ENCODE data around the gene ABCC6. TPM values are rescaled to one million over a fixed set of nuclear protein-coding genes. Genes with fewer than 3 reads are reported as not detected.

The ABCC6 gene
- total RNA-seq, 1 experiment from 2014 or later = 1.1 TPM

DNA sequence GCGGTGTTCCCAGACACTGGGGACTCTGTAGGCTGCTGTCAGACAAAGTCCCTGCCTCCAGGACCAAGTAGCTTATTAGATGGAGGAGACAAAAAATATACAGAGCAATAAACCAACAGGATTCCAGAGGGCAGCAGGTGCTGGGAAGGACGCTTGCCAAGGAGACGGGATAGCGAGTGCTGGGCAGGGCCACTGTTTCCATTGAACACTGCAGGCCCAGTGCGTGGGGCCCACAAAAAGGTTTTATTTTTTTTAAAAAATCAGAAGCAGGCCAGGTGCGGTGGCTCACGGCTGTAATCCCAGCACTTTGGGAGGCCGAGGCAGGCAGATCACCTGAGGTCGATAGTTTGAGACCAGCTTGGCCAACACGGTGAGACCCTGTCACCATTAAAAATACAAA lies 84.2 kb downstream of the ABCC6 start:
- Histone ChIP-seq H3K27me3 (ENCODE audit: insufficient read depth, low read length) (no peaks in the 10 kb centered on the region), H2BK12ac (ENCODE audit: insufficient read length, low read depth, low read length) (no peak overlapping the region), H2AFZ (ENCODE audit: low read length) (no peak overlapping the region), H3K14ac (ENCODE audit: insufficient read depth, low read length) (no peak overlapping the region), H3K18ac (ENCODE audit: insufficient read length, low read depth, low read length) (no peak overlapping the region), H2BK20ac (ENCODE audit: low read depth, low read length, poor library complexity, severe bottlenecking) (no peak overlapping the region), H3K9ac (ENCODE audit: extremely low read depth, insufficient read length, low read length) (no peak overlapping the region), H3T11ph (ENCODE audit: low read length) (no peak overlapping the region), H3K4me1 (ENCODE audit: insufficient read depth, low read length) (no peaks in the 10 kb centered on the region), H4K20me1 (ENCODE audit: control insufficient read depth, insufficient read depth, insufficient read length) (no peaks in the 10 kb centered on the region), H4K91ac (ENCODE audit: insufficient read length, low read depth, low read length) (no peak overlapping the region), H2BK5ac (ENCODE audit: insufficient read length, low read length) (no peak overlapping the region), H3K9me3 (ENCODE audit: control insufficient read depth, low read depth, low read length) (no peaks in the 10 kb centered on the region), H3K4ac (ENCODE audit: low read depth, low read length) (no peak overlapping the region), H4K5ac (ENCODE audit: insufficient read length, low read depth, low read length) (no peak overlapping the region), H3K23me2 (ENCODE audit: insufficient read length, low read depth, low read length, poor library complexity, severe bottlenecking) (no peaks in the 10 kb centered on the region), H3K27ac (ENCODE audit: insufficient read length, low read depth, low read length) (no peak overlapping the region), H4K8ac (replicated peaks; ENCODE audit: insufficient read length, low read depth, low read length) (no peak overlapping the region), H2BK120ac (ENCODE audit: low read depth, low read length, poor library complexity, severe bottlenecking) (no peak overlapping the region), H3K56ac (ENCODE audit: insufficient read length, low read depth, low read length) (no peak overlapping the region), H3K79me1 (ENCODE audit: insufficient read depth, low read depth, low read length, poor library complexity, severe bottlenecking) (no peaks in the 10 kb centered on the region), H3K4me2 (ENCODE audit: insufficient read depth, insufficient read length, low read length) (no peak overlapping the region), H3K79me2 (ENCODE audit: insufficient read depth, low read length) (no peaks in the 10 kb centered on the region), H2AK5ac (ENCODE audit: insufficient read length, low read length) (no peak overlapping the region), H2BK15ac (ENCODE audit: low read depth, low read length) (no peak overlapping the region), H3K23ac (ENCODE audit: insufficient read length, low read depth, low read length) (no peak overlapping the region)
- Mint-ChIP-seq H3K4me1 (peaks cover 10 to 14% of the 10 kb centered on the region in 2 experiments), H3K36me3 (ENCODE audit: insufficient read depth in 1 of 3, low read depth in 3 of 3) (peaks cover 31 to 82% (median 78%) of the 10 kb centered on the region in 3 experiments; a peak in 6 of 7 replicates), H3K27ac (no peak overlapping the region), H3K4me3 (no peak overlapping the region), H3K27me3 (ENCODE audit: low read depth) (no peaks in the 10 kb centered on the region), H3K9me3 (no peaks in the 10 kb centered on the region)
- TF ChIP-seq, protein P1, sequence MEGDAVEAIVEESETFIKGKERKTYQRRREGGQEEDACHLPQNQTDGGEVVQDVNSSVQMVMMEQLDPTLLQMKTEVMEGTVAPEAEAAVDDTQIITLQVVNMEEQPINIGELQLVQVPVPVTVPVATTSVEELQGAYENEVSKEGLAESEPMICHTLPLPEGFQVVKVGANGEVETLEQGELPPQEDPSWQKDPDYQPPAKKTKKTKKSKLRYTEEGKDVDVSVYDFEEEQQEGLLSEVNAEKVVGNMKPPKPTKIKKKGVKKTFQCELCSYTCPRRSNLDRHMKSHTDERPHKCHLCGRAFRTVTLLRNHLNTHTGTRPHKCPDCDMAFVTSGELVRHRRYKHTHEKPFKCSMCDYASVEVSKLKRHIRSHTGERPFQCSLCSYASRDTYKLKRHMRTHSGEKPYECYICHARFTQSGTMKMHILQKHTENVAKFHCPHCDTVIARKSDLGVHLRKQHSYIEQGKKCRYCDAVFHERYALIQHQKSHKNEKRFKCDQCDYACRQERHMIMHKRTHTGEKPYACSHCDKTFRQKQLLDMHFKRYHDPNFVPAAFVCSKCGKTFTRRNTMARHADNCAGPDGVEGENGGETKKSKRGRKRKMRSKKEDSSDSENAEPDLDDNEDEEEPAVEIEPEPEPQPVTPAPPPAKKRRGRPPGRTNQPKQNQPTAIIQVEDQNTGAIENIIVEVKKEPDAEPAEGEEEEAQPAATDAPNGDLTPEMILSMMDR (conservative IDR thresholded peaks at IDR 0.05) = no peak
- WGBS (ENCODE audit: extremely low coverage, insufficient read length, low lambda C conversion rate) = no CpG with 5 or more reads among the region's 10 CpGs
- DNase-seq = no peak
